DND-41 (cell line): Measurements from ENCODE around the gene ATP2B1.

ENCODE experiments used
- ATAC-seq: fragments of 200-7000 bp; cut with Tn5 transposase; 3 replicates; pipeline ENCODE4 v1.9.1; 2021; ENCODE audit warnings: low read depth; ENCODE audit not compliant: insufficient read depth
- DNase-seq: peaks from one replicate; pipeline ENCODE4 v3.0.0-alpha.2; 2020
- H2AFZ ChIP-seq: 2 replicates; pipeline ENCODE4 v1.6.0; 2012; ENCODE audit warnings: low read depth, low read length
- H3K27ac ChIP-seq: 2 replicates; pipeline ENCODE4 v1.5.1; 2012; ENCODE audit warnings: low read length, inconsistent platforms
- H3K27me3 ChIP-seq: fragments of 200-600 bp; sonication (generic); 2 replicates; pipeline ENCODE4 v1.6.0; 2012; ENCODE audit warnings: low read length, mild to moderate bottlenecking, inconsistent platforms; ENCODE audit not compliant: insufficient read depth, poor library complexity
- H3K36me3 ChIP-seq: 2 replicates; pipeline ENCODE4 v1.5.1; 2012; ENCODE audit warnings: low read length, inconsistent platforms; ENCODE audit not compliant: insufficient read depth
- H3K4me1 ChIP-seq: 2 replicates; pipeline ENCODE4 v1.5.1; 2012; ENCODE audit warnings: mild to moderate bottlenecking, low read length; ENCODE audit not compliant: insufficient read depth
- H3K4me2 ChIP-seq: 2 replicates; pipeline ENCODE4 v1.6.0; 2012; ENCODE audit warnings: mild to moderate bottlenecking, moderate library complexity, low read length, inconsistent platforms; ENCODE audit not compliant: insufficient read depth
- H3K4me3 ChIP-seq, 2 experiments: fragments of 200-600 bp in 1 of 2; shearing (Covaris generic) in 1 of 2; 2 replicates each; pipeline ENCODE4 v1.5.1; 2012 to 2016; ENCODE audit warnings: inconsistent platforms in 2 of 2, low read length in 2 of 2, mild to moderate bottlenecking in 2 of 2, low read depth in 1 of 2, moderate library complexity in 1 of 2
- H3K79me2 ChIP-seq: 2 replicates; pipeline ENCODE4 v1.6.0; 2012; ENCODE audit warnings: low read length, inconsistent platforms; ENCODE audit not compliant: insufficient read depth
- H3K9ac ChIP-seq: 2 replicates; pipeline ENCODE4 v1.6.0; 2012; ENCODE audit warnings: low read depth, mild to moderate bottlenecking, inconsistent platforms, low read length, moderate library complexity
- H3K9me3 ChIP-seq: 2 replicates; pipeline ENCODE4 v1.5.1; 2012; ENCODE audit warnings: low read length, moderate library complexity, mild to moderate bottlenecking, inconsistent platforms; ENCODE audit not compliant: insufficient read depth, severe bottlenecking
- H4K20me1 ChIP-seq: 2 replicates; pipeline ENCODE4 v1.6.0; 2012; ENCODE audit warnings: low read length; ENCODE audit not compliant: insufficient read depth
- CTCF ChIP-seq: IDR thresholded peaks from 2 replicates; pipeline ENCODE4 v1.5.1; 2012; ENCODE audit warnings: borderline replicate concordance, low read length, moderate library complexity, mild to moderate bottlenecking; ENCODE audit not compliant: poor library complexity, severe bottlenecking; ENCODE audit errors: extremely low read depth
- EZH2 ChIP-seq: IDR thresholded peaks from 3 replicates; pipeline ENCODE4 v1.6.1; 2012; ENCODE audit warnings: borderline replicate concordance, low read depth, mild to moderate bottlenecking, moderate library complexity, low read length, inconsistent platforms; ENCODE audit not compliant: severe bottlenecking

ATP2B1 gene

GRCh38 chr12:89645434-89645833, 63.2 kb downstream of the ATP2B1 start:
- peaks cover 4% of the 10 kb centered on the region for H3K9me3 ChIP-seq
- H4K20me1 ChIP-seq: 0 out of 2 replicates have a peak, but pooled peaks cover 8% of the 10 kb centered on the region
- no peaks in the 10 kb centered on the region for H3K4me1 ChIP-seq
- no peak overlapping the region for H3K4me2 ChIP-seq
- H3K36me3 ChIP-seq: peaks cover 22% of the 10 kb centered on the region
- H2AFZ ChIP-seq: no peak overlapping the region
- ATAC-seq (no peak), DNase-seq (no peak)
- no peak overlapping the region for H3K4me3 ChIP-seq
- H3K27ac ChIP-seq: no peak overlapping the region
- no peak overlapping the region for H3K9ac ChIP-seq
- H3K79me2 ChIP-seq: peaks cover 2% of the 10 kb centered on the region; the same call in 1 of the 2 replicates
- no peaks in the 10 kb centered on the region for H3K27me3 ChIP-seq
- TF ChIP-seq EZH2 (no peak), CTCF (no peak)

GRCh38 chr12:89642959-89643358, 65.7 kb downstream of the ATP2B1 start:
- no peak for DNase-seq
- H4K20me1 ChIP-seq: 0 out of 2 replicates have a peak, but pooled peaks cover 4% of the 10 kb centered on the region
- no peak overlapping the region for H3K27ac ChIP-seq
- no peak for ATAC-seq
- no peak overlapping the region for H3K9ac ChIP-seq
- H3K4me1 ChIP-seq: no peaks in the 10 kb centered on the region
- no peaks in the 10 kb centered on the region for H3K27me3 ChIP-seq
- no peak overlapping the region for H3K4me3 ChIP-seq
- H3K4me2 ChIP-seq: no peak overlapping the region
- 0 out of 2 replicates have a peak, but pooled peaks cover 2% of the 10 kb centered on the region for H3K79me2 ChIP-seq
- TF ChIP-seq CTCF (no peak), EZH2 (no peak)
- H2AFZ ChIP-seq: no peak overlapping the region
- no peaks in the 10 kb centered on the region for H3K9me3 ChIP-seq
- peaks cover 10% of the 10 kb centered on the region; the same call in 1 of the 2 replicates for H3K36me3 ChIP-seq

GRCh38 chr12:89636776-89637160, 71.9 kb downstream of the ATP2B1 start:
- no peak overlapping the region for H3K9ac ChIP-seq
- no peak overlapping the region for H3K4me2 ChIP-seq
- H3K9me3 ChIP-seq: no peaks in the 10 kb centered on the region
- H4K20me1 ChIP-seq: no peaks in the 10 kb centered on the region
- no peak overlapping the region for H3K27ac ChIP-seq
- H3K4me1 ChIP-seq: no peaks in the 10 kb centered on the region
- H3K36me3 ChIP-seq: peaks cover 24% of the 10 kb centered on the region; the same call in 1 of the 2 replicates
- H2AFZ ChIP-seq: no peak overlapping the region
- DNase-seq: no peak
- H3K4me3 ChIP-seq: no peak overlapping the region
- TF ChIP-seq CTCF (no peak), EZH2 (no peak)
- no peaks in the 10 kb centered on the region for H3K79me2 ChIP-seq
- H3K27me3 ChIP-seq: no peaks in the 10 kb centered on the region
- ATAC-seq: no peak
